Measurements from ENCODE around the gene SH2B2.

Gene SH2B2

GRCh38 chr7:102268635-102269034 is 18.0 kb upstream of the SH2B2 start:
- no peak for DNase-seq

- DNase-seq = no peak
These were observed 16.3 kb upstream of the SH2B2 start for GRCh38 chr7:102270178-102270887.

- DNase-seq = no peak
These were observed 15.4 kb upstream of the SH2B2 start for GRCh38 chr7:102271158-102271798.

GRCh38 chr7:102272075-102272916 is 14.4 kb upstream of the SH2B2 start:
- peak; percentile 70 for DNase-seq

GRCh38 chr7:102272917-102273748 is 13.5 kb upstream of the SH2B2 start:
- DNase-seq = no peak

- DNase-seq = no peak
These were observed 12.6 kb upstream of the SH2B2 start for GRCh38 chr7:102273749-102274712.

GRCh38 chr7:102275123-102275703 is 11.5 kb upstream of the SH2B2 start:
- no peak for DNase-seq

GRCh38 chr7:102277901-102278300 is 8.8 kb upstream of the SH2B2 start:
- DNase-seq = no peak

GRCh38 chr7:102279537-102280400 is 6.9 kb upstream of the SH2B2 start:
- DNase-seq = peak; percentile 66

GRCh38 chr7:102280521-102280920 is 6.1 kb upstream of the SH2B2 start:
- DNase-seq = no peak

GRCh38 chr7:102281785-102282184 is 4.9 kb upstream of the SH2B2 start:
- no peak for DNase-seq

- no peak for DNase-seq
These were observed 4.0 kb upstream of the SH2B2 start for GRCh38 chr7:102282465-102283362.

- DNase-seq = no peak
These were observed 3.0 kb upstream of the SH2B2 start for GRCh38 chr7:102283477-102284189.

- peak; percentile 52 for DNase-seq
These were observed 2.3 kb upstream of the SH2B2 start for GRCh38 chr7:102284399-102284798.

GRCh38 chr7:102284891-102285539 is 1.7 kb upstream of the SH2B2 start:
- DNase-seq = peak; percentile 20

GRCh38 chr7:102285540-102286236 is 980 bp upstream of the SH2B2 start:
- no peak for DNase-seq
